Heart left ventricle (tissue), 13 donors: Measurements from ENCODE around the gene MAPK12.

Experiments used
- CTCF ChIP-seq, 12 donors: fragments of 200-600 bp; sonication (generic) in 4 of 12; IDR thresholded peaks; one replicate each; pipeline versions ENCODE4 v1.5.0 to v1.8.0; 2018 to 2022; ENCODE audit warnings: antibody characterized with exemption in 12 of 12, mild to moderate bottlenecking in 5 of 12
- POLR2A ChIP-seq, 2 donors: fragments of 450-650 bp; IDR thresholded peaks; one replicate each; pipeline ENCODE4 v1.6.1; 2017; ENCODE audit warnings: antibody characterized with exemption in 2 of 2, mild to moderate bottlenecking in 2 of 2, moderate library complexity in 2 of 2
- donor health status: ischemic (EF 13 %, LVEDD 7.1; RV severe dilation, severe dysfunction).
- donor health status: DM: no; HTN: yes; CAD: no.
- donor health status: DM: no; HTN: no; CAD: no.
- donor health status: ischemic (EF 25% LVEDD 6.9; RV normal size, moderate dysfunction).
- donor health status: ischemic (EF 25% LVEDD 5.7; RV mildly dilated, moderate dysfunction).
- donor health status: ischemic (EF 35%, LVEDD 5.7; RV mildly dilated, moderate dysfunction).
- donor health status: nonischemic (EF 11% LVEDD 7.7; RV severe dilation, severe dysfunction).
- donor health status: DM: yes; HTN: yes; CAD: no.
- donor health status: PGD.
- donor health status: ischemic (EF 29% LVEDD 5.4; RV normal size, mild dysfunction).
- donor health status: nonischemic (EF 23%, LVEDD 6.1; RV moderate dilation, normal function).

GRCh38 chr22:50264104-50264745 is 2.7 kb upstream of the MAPK12 start:
- TF ChIP-seq CTCF (IDR thresholded peaks at IDR 0.05) = no peak
- TF ChIP-seq POLR2A (IDR thresholded peaks at IDR 0.05) = no peak
